ENCODE measurements around the gene IRX6. TPM values are rescaled to one million over a fixed set of nuclear protein-coding genes. Genes with fewer than 3 reads are reported as not detected.

Gene IRX6
- total and polyA plus RNA-seq, 4 donors: 0.37 to 6.3 (median 4.0) TPM

- Histone ChIP-seq H3K27ac (ENCODE audit: low read depth in 1 of 2, low read length in 1 of 2) (no peak overlapping the region), H3K9me3 (ENCODE audit: control insufficient read depth in 4 of 4, insufficient read depth in 3 of 4, low read length in 3 of 4) (peaks cover 0 to 1% (median 0%) of the 10 kb centered on the region in 4 donors), H3K4me3 (no peak overlapping the region), H3K36me3 (ENCODE audit: control insufficient read depth in 4 of 4, insufficient read depth in 4 of 4, low read length in 4 of 4) (no peaks in the 10 kb centered on the region), H3K9ac (ENCODE audit: insufficient read depth in 1 of 2, low read length in 2 of 2) (no peak overlapping the region), H3K4me1 (ENCODE audit: control insufficient read depth in 5 of 5, insufficient read depth in 5 of 5, low read length in 5 of 5) (no peaks in the 10 kb centered on the region), H3K27me3 (ENCODE audit: control insufficient read depth in 3 of 3, insufficient read depth in 3 of 3, low read length in 2 of 3) (peaks cover 0 to 9% (median 5%) of the 10 kb centered on the region in 3 donors)
- TF ChIP-seq CTCF (IDR thresholded peaks at IDR 0.05; ENCODE audit: control extremely low read depth, extremely low read depth): no peak
- ATAC-seq (ENCODE audit: insufficient read depth, low FRiP score) (no peak), DNase-seq (no peak)
- WGBS, 2 donors: 85 to 86% methylated on average over 2 of the region's 2 CpGs
Observed at GRCh38 chr16:55308973-55309372, 15.0 kb upstream of the IRX6 start.

GRCh38 chr16:55322327-55322726, 1.7 kb upstream of the IRX6 start:
- Histone ChIP-seq H3K9me3 (ENCODE audit: control insufficient read depth in 4 of 4, insufficient read depth in 3 of 4, low read length in 3 of 4) (peaks cover 0 to 4% (median 0%) of the 10 kb centered on the region in 4 donors), H3K27ac (ENCODE audit: low read depth in 1 of 2, low read length in 1 of 2) (no peak overlapping the region), H3K4me1 (ENCODE audit: control insufficient read depth in 5 of 5, insufficient read depth in 5 of 5, low read length in 5 of 5) (peaks cover 0 to 2% (median 0%) of the 10 kb centered on the region in 5 donors), H3K4me3 (no peak overlapping the region), H3K9ac (ENCODE audit: insufficient read depth in 1 of 2, low read length in 2 of 2) (no peak overlapping the region), H3K36me3 (ENCODE audit: control insufficient read depth in 4 of 4, insufficient read depth in 4 of 4, low read length in 4 of 4) (no peaks in the 10 kb centered on the region), H3K27me3 (ENCODE audit: control insufficient read depth in 3 of 3, insufficient read depth in 3 of 3, low read length in 2 of 3) (peaks cover 25 to 60% (median 52%) of the 10 kb centered on the region in 3 donors)
- 76 to 78% methylated on average over 2 of the region's 2 CpGs for WGBS, 2 donors
- ATAC-seq (ENCODE audit: insufficient read depth, low FRiP score) (no peak), DNase-seq (no peak)
- no peak for TF ChIP-seq CTCF (IDR thresholded peaks at IDR 0.05; ENCODE audit: control extremely low read depth, extremely low read depth)

GRCh38 chr16:55324285-55325079, 479 bp downstream of the IRX6 start:
- peaks cover 0 to 2% (median 0%) of the 10 kb centered on the region in 5 donors for H3K4me1 ChIP-seq (ENCODE audit: control insufficient read depth in 5 of 5, insufficient read depth in 5 of 5, low read length in 5 of 5)
- ATAC-seq (ENCODE audit: insufficient read depth, low FRiP score) (peak; percentile 16), DNase-seq (peak; percentile 14 to 37 (median 30))
- no peaks in the 10 kb centered on the region for H3K36me3 ChIP-seq (ENCODE audit: control insufficient read depth in 4 of 4, insufficient read depth in 4 of 4, low read length in 4 of 4)
- peaks cover 0 to 13% (median 0%) of the 10 kb centered on the region in 4 donors for H3K9me3 ChIP-seq (ENCODE audit: control insufficient read depth in 4 of 4, insufficient read depth in 3 of 4, low read length in 3 of 4)
- no peak overlapping the region for H3K9ac ChIP-seq (ENCODE audit: insufficient read depth in 1 of 2, low read length in 2 of 2)
- 1 to 3% methylated on average over 66 to 70 of the region's 70 CpGs for WGBS, 2 donors
- H3K27me3 ChIP-seq (ENCODE audit: control insufficient read depth in 3 of 3, insufficient read depth in 3 of 3, low read length in 2 of 3): peaks cover 25 to 74% (median 62%) of the 10 kb centered on the region in 3 donors
- no peak for TF ChIP-seq CTCF (IDR thresholded peaks at IDR 0.05; ENCODE audit: control extremely low read depth, extremely low read depth)
- H3K27ac ChIP-seq (ENCODE audit: low read depth in 1 of 2, low read length in 1 of 2): peak overlapping the region in 1 of 2 donors; percentile 14
- peak overlapping the region; percentile 5 for H3K4me3 ChIP-seq

Measured in lung (tissue), 12 donors.